Muscle layer of colon (tissue), 2 donors: ENCODE measurements around the gene EXO5.
"Not testable (repeated sequence)": the region's sequence is repeated elsewhere in the genome, so short reads cannot be mapped to it uniquely, and the experiment has no call there.

Source experiments
- H3K27ac ChIP-seq: one replicate; pipeline ENCODE4 v1.7.0; 2013; ENCODE audit warnings: low read depth, mild to moderate bottlenecking, low read length, moderate library complexity
- H3K27me3 ChIP-seq, 2 donors: one replicate each; pipeline ENCODE4 v1.7.0; 2013; ENCODE audit warnings: low read length in 2 of 2, mild to moderate bottlenecking in 2 of 2; ENCODE audit not compliant: insufficient read depth in 2 of 2, control insufficient read depth in 1 of 2
- H3K36me3 ChIP-seq: one replicate; pipeline ENCODE4 v1.7.0; 2013; ENCODE audit warnings: mild to moderate bottlenecking, low read length; ENCODE audit not compliant: insufficient read depth
- H3K4me1 ChIP-seq: one replicate; pipeline ENCODE4 v1.7.0; 2013; ENCODE audit warnings: mild to moderate bottlenecking, low read length; ENCODE audit not compliant: insufficient read depth
- H3K4me3 ChIP-seq, 2 donors: one replicate each; pipeline ENCODE4 v1.7.0; 2013; ENCODE audit warnings: low read length in 2 of 2, low read depth in 1 of 2, mild to moderate bottlenecking in 1 of 2, moderate library complexity in 1 of 2
- H3K9ac ChIP-seq: one replicate; pipeline ENCODE4 v1.7.0; 2013; ENCODE audit warnings: low read length
- H3K9me3 ChIP-seq: one replicate; pipeline ENCODE4 v1.7.0; 2013; ENCODE audit warnings: mild to moderate bottlenecking, low read length
- donor health status: abdominal sarcoma.
- donor health status: Adenocarcinoma of cecum.

Gene EXO5

GRCh38 chr1:40554807-40555206 lies 46.2 kb downstream of the EXO5 start:
- not testable (repeated sequence) for H3K9me3 ChIP-seq, H3K27ac ChIP-seq, H3K4me1 ChIP-seq, H3K4me3 ChIP-seq, H3K27me3 ChIP-seq, H3K36me3 ChIP-seq, H3K9ac ChIP-seq

- no peaks in the 10 kb centered on the region for H3K4me1 ChIP-seq
- H3K4me3 ChIP-seq, result no peak overlapping the region
- H3K27ac ChIP-seq, result no peak overlapping the region
- H3K27me3 ChIP-seq, result no peaks in the 10 kb centered on the region
- H3K9ac ChIP-seq, result no peak overlapping the region
- H3K9me3 ChIP-seq, result no peaks in the 10 kb centered on the region
- no peaks in the 10 kb centered on the region for H3K36me3 ChIP-seq
Observed at GRCh38 chr1:40556121-40556520, 47.6 kb downstream of the EXO5 start.

GRCh38 chr1:40558241-40558640 lies 49.7 kb downstream of the EXO5 start:
- H3K9me3 ChIP-seq, H3K4me3 ChIP-seq, H3K4me1 ChIP-seq, H3K9ac ChIP-seq, H3K36me3 ChIP-seq, H3K27ac ChIP-seq, H3K27me3 ChIP-seq: not testable (repeated sequence)

- Histone ChIP-seq H3K27ac (no peak overlapping the region), H3K4me1 (no peaks in the 10 kb centered on the region), H3K36me3 (no peaks in the 10 kb centered on the region), H3K4me3 (no peak overlapping the region), H3K9ac (no peak overlapping the region), H3K27me3 (no peaks in the 10 kb centered on the region), H3K9me3 (no peaks in the 10 kb centered on the region)
Observed at GRCh38 chr1:40562185-40562584, 53.6 kb downstream of the EXO5 start.

GRCh38 chr1:40563266-40563665 lies 54.7 kb downstream of the EXO5 start:
- no peaks in the 10 kb centered on the region for H3K27me3 ChIP-seq
- no peak overlapping the region for H3K4me3 ChIP-seq
- no peaks in the 10 kb centered on the region for H3K4me1 ChIP-seq
- no peak overlapping the region for H3K9ac ChIP-seq
- no peak overlapping the region for H3K27ac ChIP-seq
- no peaks in the 10 kb centered on the region for H3K9me3 ChIP-seq
- no peaks in the 10 kb centered on the region for H3K36me3 ChIP-seq

GRCh38 chr1:40564506-40564905 lies 55.9 kb downstream of the EXO5 start:
- Histone ChIP-seq H3K9me3 (no peaks in the 10 kb centered on the region), H3K4me1 (no peaks in the 10 kb centered on the region), H3K4me3 (no peak overlapping the region), H3K9ac (no peak overlapping the region), H3K27ac (no peak overlapping the region), H3K27me3 (no peaks in the 10 kb centered on the region), H3K36me3 (no peaks in the 10 kb centered on the region)

- no peaks in the 10 kb centered on the region for H3K27me3 ChIP-seq
- no peak overlapping the region for H3K27ac ChIP-seq
- no peaks in the 10 kb centered on the region for H3K36me3 ChIP-seq
- H3K9me3 ChIP-seq, result no peaks in the 10 kb centered on the region
- H3K9ac ChIP-seq, result no peak overlapping the region
- H3K4me1 ChIP-seq, result no peaks in the 10 kb centered on the region
- H3K4me3 ChIP-seq, result no peak overlapping the region
Observed at GRCh38 chr1:40564913-40565312, 56.3 kb downstream of the EXO5 start.
